NCI-H2081 treated with DMSO at 0.1 percent for 48 hours (cell line): ENCODE results near the gene UBXN1.

Experiments
- DNase-seq: peaks from one replicate; lab custom pipeline; 2025; lab: John Stamatoyannopoulos, UW

Gene UBXN1

GRCh38 chr11:62645946-62646824, 32.7 kb downstream of the UBXN1 start, which contains the start of gene GANAB:
Gene GANAB, minus strand, starts transcription at chr11:62646613. Its CDS starts 14 bp downstream, at chr11:62646599.
- DNase-seq, result peak; percentile 82

DNA sequence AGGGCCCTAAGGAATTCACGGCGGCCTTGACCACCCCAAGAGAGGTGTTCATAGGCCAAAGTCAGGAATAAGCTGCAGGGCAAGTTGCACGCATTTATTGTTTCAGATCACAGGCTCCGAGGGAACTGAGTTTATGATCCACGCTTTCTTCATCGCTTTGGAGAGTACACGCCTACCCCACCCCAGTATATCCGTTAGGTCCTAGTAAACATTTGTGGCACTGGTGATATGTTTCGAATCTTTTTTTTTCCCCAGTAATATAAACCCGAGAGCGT, 33.3 kb downstream of the UBXN1 start:
- no peak for DNase-seq

DNA sequence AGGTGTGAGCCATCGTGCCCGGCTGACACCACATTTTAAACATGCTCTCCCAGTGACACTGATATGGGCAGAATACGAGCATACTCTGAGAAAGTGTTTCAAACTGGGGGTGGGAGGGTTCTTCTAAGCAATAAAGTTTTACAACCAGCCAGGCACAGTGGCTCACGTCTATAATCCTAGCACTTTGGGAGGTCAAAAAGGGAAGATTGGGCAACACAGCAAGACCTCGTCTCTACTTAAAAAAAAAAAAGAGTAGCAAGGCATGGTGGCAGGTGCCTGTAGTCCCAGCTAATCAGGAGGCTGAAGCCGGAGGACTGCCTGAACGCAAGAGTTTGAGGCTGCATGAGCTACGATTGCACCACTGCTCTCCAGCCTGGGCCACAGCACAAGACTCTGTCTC, 34.7 kb downstream of the UBXN1 start:
- no peak for DNase-seq

DNA sequence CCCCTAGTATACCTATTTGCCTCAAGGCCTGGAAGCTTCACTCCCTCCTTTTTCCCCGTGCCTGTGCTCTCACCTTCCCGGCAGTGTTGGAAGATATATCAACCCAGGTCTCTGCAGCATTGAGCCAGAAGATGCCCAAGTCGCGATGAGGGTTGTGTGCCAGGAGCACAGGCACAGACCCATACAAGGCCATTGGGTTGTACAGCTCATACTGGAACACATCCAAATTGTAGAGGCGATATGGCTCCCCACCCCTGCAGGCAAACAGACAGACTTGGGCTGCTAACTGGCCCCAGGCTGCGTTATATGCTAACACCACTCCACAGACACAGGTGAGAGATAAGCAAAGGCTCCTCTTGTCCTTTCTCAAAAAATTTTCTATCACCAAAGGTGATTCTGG, 46.4 kb downstream of the UBXN1 start:
- no peak for DNase-seq

GRCh38 chr11:62627713-62628112, 51.2 kb downstream of the UBXN1 start:
- no peak for DNase-seq
